ENCODE measurements around the gene NTRK3.

The NTRK3 gene

DNA sequence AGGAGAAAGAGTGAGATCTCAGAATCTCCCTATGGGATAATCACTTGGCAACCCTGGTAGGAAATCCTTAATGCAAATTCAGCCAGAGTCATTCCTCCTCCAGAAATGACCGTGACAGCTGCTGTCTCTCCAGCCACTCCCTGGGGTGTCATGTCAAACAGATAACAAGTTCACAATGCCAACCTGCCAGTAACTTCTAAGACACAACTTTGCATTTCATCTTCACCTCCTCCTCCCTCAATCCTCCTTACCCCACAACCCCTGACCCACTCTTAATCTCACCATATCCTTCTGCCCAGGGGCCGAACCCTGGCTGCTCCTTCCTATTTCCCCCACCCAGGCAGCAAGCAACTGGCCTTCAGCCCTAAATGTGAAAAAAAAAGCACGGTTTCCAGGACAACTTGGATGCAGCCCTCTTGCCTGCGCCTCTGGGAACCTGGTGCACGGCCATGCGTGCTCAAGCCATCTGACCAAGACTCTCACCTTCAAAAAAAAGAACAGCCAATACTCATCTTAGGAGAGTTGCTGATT lies 166.0 kb downstream of the NTRK3 start:
- TF ChIP-seq, protein P1, sequence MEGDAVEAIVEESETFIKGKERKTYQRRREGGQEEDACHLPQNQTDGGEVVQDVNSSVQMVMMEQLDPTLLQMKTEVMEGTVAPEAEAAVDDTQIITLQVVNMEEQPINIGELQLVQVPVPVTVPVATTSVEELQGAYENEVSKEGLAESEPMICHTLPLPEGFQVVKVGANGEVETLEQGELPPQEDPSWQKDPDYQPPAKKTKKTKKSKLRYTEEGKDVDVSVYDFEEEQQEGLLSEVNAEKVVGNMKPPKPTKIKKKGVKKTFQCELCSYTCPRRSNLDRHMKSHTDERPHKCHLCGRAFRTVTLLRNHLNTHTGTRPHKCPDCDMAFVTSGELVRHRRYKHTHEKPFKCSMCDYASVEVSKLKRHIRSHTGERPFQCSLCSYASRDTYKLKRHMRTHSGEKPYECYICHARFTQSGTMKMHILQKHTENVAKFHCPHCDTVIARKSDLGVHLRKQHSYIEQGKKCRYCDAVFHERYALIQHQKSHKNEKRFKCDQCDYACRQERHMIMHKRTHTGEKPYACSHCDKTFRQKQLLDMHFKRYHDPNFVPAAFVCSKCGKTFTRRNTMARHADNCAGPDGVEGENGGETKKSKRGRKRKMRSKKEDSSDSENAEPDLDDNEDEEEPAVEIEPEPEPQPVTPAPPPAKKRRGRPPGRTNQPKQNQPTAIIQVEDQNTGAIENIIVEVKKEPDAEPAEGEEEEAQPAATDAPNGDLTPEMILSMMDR (conservative IDR thresholded peaks at IDR 0.05), result no peak
- no peak overlapping the region for H3K27ac ChIP-seq

DNA sequence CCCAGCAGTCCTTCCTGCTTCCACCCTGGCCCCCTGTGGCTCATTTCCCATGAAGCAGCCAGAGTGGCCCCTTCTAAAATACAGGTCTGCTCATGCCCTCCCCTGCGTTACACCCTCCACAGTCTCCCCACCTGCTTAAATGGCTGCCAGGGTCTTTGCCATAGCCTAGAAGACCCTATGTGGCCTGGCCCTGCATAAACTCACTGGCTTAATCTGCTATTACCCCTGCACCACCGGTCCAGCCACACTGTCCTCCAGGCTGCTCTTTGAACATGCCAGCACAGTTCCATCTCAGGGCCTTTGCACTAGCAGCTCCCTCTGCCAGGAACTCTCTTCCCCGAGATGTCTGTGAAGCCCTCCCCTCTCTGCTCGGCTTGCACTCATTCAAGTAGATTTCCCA lies 166.8 kb downstream of the NTRK3 start:
- H3K27ac ChIP-seq, result no peak overlapping the region
- TF ChIP-seq, protein P1 (conservative IDR thresholded peaks at IDR 0.05), result no peak

DNA sequence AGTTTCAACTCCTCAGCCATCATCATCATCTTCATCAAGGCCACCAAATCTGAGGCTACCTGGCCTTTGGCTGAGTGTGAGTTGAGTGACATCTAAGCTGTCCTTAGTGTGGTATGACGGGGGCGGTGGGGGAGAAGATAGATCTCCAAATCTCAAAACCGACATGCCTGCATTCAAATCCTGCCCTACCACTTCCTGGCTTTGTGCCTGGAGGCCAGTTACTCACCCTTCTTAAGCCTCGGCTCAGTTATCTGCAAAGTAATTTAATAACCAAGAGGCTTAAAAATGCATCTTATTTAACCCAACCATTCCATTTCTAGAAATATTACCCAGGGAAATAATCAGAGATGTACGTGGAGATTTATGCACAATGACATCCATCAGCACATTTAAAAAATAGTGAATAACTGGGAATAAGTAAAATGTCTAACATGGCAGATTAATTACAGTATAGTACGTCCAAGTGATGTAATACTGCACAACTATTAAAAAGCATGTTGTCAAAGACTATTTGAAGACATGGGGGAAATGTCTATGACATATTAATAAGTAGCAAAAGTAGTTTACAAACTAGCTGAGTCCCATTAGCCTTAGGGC lies 167.4 kb downstream of the NTRK3 start:
- no peak overlapping the region for H3K27ac ChIP-seq

DNA sequence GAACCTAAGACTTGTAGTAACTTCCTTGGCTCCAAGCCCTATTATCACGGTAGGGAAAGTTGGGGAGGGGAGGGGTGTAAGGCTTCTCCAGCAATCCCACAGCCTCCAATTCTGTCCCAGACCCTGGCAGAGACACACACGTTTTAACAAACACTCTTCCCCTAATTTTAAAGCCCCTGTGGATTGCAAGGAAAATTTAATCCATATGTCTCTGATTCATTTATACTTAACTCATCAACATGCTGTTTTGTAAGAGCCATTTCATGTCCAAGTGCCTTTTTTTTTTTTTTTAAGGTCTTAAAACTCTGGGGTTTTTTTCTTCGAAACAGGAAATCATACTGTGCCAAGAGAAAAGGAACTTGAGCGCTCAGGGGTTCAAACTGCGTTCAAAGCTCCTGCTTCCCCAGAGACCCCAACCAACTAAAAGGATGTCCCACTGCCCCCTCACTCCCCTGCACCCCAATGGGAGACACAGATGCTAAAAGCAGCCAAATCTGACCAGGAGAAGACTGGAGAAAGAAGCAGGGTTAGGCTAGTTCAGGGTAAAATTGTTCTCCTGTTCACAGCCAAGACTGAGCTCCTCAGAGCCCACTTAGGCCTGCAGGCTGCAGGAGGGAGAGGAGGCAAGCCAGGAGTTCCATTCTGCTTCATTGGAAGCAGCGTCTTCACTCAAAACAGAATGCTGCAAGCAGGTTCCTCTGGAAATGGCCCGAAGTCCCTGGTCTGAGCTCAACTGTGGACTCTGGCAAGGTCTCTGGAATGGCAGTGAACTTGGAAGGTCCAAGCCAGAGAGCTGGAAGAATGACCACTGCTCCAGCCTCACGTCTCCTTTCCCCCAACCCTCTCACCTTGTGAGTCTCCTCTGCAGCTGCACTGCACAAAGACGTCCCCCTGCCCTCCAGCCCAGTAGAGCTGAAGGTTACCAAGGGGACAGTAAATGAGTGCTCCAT lies 172.5 kb downstream of the NTRK3 start:
- TF ChIP-seq, protein P1 (conservative IDR thresholded peaks at IDR 0.05), result no peak
- no peak overlapping the region for H3K27ac ChIP-seq

More for the DNA sequence above, 167.4 kb downstream of the NTRK3 start:
- TF ChIP-seq, protein P1 (conservative IDR thresholded peaks at IDR 0.05), result no peak

DNA sequence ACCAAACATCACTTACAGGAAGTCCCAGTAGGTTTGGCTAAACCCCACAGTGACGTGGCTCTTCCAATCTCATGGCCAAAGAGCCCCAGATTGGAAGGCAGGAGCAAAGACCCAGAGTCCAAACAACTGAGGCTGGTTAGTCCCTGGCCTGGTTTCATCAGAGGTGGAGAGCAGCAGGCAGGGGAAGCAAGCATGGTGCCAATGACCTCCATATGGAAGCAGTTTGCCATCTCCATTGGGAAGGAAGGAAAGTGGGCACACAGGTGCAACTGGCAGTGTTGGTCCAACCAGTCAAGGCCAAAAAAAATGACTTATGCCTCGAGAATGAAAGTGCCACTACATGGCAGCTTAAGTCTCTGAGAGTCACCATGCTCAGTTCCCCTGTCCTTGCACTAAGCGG lies 175.9 kb downstream of the NTRK3 start:
- TF ChIP-seq, protein P1 (conservative IDR thresholded peaks at IDR 0.05), result no peak
- no peak overlapping the region for H3K27ac ChIP-seq

DNA sequence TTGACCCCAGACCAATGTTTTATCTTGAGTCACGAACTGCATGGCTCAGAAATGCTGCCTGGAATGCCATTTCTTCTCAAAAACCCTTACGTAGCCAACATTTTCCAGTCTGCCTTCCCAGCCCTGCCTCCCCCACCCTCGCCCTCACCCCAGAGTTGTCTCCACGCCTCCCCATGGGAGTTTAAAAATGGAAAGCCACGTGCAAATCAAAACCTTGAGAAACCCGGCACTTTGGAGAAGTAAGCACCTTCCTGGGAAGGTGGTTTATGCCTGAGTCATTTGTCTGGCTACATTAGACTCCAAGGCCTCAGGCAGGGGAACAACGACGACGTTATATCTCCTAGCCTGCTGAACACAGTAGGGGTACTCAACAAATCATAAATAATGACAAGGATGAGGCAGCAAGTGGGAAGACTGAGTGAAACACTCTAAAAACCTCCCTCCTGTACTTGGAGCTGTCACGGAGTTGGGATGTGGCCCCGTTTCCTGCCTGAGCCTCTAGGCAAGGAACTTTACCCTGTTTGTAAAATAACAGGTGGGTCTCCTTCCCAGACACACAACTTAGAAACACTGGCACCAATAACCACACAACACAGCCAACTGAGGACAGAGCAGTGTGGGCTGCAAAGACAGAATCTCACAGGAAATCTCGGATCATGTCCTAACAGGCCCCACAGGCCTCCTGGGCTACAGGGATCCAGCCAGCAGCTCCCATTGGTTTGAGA lies 179.1 kb downstream of the NTRK3 start:
- TF ChIP-seq, protein P1 (conservative IDR thresholded peaks at IDR 0.05), result no peak
- H3K27ac ChIP-seq, result no peak overlapping the region

DNA sequence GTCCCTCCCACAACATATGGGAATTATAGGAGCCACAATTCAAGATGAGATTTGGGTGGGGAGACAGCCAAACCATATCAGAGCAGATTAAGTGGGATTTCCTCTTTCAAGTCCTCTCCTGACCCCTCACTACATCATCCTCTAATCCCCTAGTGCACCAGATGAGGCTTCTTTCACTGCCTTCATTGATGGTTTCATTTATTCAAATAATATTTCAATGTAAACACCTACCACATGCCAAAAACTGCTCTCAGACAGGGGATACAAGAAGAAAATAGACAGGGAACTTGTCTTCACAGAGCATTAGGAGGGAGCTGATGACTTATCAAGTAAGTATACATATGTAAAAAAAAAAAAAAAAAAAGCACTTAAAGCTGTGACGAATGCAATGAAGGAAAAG lies 180.2 kb downstream of the NTRK3 start:
- no peak overlapping the region for H3K27ac ChIP-seq
- TF ChIP-seq, protein P1 (conservative IDR thresholded peaks at IDR 0.05), result no peak

All from VCaP (cell line).